SW 1271 (cell line): ENCODE results near the gene LRIG1.
A peak's percentile ranks its signal among the peaks of the same experiment; 100 is the strongest.

Source experiments
- DNase-seq, 2 experiments: peaks; one replicate each; lab custom pipeline; 2025; lab: John Stamatoyannopoulos, UW

The LRIG1 gene, protein sequence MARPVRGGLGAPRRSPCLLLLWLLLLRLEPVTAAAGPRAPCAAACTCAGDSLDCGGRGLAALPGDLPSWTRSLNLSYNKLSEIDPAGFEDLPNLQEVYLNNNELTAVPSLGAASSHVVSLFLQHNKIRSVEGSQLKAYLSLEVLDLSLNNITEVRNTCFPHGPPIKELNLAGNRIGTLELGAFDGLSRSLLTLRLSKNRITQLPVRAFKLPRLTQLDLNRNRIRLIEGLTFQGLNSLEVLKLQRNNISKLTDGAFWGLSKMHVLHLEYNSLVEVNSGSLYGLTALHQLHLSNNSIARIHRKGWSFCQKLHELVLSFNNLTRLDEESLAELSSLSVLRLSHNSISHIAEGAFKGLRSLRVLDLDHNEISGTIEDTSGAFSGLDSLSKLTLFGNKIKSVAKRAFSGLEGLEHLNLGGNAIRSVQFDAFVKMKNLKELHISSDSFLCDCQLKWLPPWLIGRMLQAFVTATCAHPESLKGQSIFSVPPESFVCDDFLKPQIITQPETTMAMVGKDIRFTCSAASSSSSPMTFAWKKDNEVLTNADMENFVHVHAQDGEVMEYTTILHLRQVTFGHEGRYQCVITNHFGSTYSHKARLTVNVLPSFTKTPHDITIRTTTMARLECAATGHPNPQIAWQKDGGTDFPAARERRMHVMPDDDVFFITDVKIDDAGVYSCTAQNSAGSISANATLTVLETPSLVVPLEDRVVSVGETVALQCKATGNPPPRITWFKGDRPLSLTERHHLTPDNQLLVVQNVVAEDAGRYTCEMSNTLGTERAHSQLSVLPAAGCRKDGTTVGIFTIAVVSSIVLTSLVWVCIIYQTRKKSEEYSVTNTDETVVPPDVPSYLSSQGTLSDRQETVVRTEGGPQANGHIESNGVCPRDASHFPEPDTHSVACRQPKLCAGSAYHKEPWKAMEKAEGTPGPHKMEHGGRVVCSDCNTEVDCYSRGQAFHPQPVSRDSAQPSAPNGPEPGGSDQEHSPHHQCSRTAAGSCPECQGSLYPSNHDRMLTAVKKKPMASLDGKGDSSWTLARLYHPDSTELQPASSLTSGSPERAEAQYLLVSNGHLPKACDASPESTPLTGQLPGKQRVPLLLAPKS

DNA sequence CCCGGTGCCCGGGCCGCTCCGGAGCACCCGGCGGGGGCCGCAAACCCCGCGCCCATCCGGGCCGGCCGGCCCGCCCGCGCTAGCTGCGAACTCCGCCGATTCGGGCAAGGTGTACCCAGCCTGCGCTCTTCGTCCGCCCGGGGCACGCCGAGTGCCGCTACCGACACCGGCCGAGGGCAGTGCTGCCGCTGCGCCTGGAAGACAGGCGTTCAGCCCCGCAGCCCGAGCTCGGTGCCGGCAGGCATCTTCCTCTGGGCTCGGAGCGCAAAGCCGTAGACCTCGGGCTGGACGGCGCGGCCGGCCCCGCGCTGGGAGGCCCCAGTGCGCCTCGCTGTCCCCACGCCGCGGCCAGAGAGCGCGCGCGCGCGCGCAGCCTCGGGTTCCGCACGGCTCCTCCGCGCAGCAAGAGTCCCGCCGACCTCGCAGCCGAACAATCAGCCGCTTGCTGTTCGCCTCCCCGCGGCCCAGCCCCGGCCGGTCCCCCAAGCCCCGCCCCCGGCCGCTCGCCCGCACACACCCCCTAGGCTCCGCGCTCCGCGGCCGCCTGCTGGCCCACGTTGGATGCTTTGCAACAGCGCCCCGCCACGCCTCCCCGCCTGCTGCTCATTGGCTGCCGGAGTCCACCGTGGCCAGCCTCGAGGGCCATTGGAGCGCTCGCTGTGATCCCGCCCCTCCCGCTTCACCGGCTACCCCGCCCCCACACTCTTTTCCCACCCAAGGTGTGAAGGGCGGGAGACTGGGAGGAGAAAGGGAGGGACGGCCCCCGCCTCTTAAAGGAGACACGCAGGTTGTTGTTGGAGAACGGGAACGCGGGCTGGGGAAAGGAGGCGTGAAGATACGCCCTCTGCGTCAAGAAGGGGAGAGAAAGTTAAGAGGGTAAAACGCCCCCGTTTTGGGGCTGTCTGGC lies at the start of gene LRIG1:
TSS of gene LRIG1 (minus strand) at position 447 of the 907 bp plus-strand sequence. CDS start 615 bp downstream, outside the sequence.
- peak; percentile 80 to 91 for DNase-seq

DNA sequence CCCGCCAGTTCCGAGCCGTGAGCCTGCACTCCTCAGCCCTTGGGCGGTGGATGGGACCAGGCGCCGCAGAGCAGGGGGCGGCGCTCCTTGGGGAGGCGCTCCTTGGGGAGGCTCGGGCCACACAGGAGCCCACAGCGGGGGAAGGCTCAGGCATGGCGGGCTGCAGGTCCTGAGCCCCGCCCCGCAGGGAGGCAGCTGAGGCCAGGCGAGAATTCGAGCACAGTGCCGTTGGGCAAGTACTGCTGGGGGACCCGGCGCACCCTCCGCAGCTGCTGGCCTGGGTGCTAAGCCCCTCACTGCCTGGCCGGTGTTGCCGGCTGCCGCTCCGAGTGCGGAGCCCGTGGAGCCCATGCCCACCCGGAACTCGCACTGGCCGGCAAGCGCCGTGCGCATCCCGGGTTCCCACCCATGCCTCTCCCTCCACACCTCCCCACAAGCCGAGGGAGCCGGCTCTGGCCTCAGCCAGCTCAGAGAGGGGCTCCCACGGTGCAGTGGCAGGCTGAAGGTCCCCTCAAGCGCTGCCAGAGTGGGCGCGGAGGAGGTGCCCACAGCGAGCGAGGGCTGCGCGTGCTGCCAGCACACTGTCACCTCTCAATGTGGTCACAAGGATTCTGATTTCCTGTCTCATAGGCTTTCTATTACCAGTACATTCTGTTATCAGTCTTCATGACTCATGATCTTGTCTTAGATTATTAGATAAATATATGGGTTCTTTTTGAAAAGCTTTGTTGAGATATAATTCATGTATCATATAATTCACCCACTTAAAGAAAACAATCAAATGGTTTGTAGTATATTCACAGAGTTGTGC lies 44.0 kb upstream of the LRIG1 start:
- DNase-seq: no peak

DNA sequence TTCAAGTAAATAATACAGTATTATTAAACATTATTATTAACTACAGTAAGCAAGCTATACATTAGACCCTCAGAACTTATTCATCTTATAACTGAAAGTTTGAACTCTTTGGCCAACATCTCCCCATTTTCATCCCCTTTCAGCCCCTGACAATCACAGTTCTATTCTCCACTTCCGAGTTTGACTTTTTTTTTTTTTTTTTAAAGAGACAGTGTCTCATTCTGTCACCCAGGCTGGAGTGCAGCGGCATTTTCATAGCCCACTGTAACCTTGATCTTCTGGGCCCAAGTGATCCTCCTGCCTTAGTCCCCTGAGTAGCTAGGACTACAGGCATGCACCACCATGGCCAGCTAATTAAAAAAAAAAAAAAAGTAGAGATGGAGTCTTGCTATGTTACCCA lies 41.3 kb upstream of the LRIG1 start:
- DNase-seq: no peak

DNA sequence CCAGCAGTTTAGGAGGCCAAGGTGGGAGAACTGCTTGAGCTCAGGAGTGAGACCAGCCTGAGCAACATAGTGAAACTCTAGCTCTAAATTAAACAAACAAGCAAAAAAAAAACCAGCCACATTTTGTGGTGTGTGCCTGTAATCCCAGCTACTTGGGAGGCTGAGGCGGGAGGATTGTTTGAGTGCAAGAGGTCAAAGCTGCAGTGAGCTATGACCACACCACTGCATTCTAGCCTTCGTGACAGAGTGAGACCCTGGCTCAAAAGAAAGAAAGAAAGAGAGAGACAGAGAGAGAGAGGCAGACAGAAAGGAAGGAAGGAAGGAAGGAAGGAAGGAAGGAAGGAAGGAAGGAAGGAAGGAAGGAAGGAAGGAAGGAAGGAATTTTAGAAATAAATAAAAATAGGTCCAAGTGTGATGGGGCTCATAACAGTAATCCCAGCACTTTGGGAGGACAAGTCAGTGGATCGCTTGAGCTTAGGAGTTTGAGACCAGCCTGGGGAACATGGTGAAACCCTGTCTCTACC lies 38.7 kb upstream of the LRIG1 start:
- DNase-seq: no peak

DNA sequence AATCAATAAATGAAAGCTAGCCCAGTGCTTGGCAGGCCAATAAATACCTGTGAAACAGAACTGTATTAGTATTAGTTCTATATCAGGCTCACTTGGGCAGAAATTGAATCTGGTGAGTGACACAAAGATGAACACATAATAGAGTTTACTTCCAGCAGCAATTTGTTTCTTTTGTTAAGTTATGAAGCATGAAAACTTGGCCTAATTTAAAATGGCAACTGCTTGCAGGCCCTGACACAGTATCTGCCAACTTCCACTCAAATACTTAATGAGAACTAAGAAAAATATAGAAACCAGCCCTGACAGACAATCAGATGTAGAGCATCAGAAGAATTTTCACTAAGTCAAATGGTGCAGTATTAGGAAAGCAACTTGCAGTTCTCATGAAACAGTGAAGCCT lies 37.6 kb upstream of the LRIG1 start:
- DNase-seq: no peak

DNA sequence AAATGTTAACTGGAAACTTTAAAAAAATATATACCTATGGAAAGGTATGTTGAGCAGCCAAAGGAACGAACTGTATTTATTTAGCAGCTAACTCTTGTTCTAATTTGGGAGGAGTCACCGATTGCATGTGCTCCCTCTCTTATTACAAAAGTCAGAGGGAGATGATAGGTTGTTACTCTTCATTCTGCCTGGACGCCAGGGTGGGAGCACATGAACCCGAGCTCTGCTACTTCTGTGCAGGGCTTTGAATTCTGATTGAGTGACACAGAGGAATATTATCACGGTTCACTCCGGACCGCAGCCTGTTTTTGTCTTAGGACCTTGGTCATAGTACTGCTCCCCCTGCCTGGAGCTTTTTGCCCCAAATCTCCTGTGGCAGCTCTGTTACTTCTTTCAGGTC lies 36.9 kb upstream of the LRIG1 start:
- DNase-seq: no peak

DNA sequence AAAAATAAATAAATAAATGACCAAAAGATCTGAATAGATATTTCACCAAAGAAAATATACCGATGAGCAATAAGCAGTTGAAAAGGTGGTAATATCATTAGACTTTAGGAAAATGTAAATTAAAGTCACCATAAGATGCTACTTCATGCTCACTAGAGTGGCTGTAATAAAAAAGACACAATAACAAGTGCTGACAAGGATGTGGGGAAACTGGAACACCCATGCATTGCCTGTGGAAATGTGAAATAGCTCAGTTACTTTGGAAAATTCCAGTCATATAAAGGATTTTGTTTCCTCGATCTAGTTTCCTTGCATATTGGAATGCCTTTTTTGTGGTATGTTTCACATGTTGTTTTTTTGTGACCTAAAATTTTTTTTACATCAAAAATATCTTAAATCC lies 36.0 kb upstream of the LRIG1 start:
- no peak for DNase-seq

DNA sequence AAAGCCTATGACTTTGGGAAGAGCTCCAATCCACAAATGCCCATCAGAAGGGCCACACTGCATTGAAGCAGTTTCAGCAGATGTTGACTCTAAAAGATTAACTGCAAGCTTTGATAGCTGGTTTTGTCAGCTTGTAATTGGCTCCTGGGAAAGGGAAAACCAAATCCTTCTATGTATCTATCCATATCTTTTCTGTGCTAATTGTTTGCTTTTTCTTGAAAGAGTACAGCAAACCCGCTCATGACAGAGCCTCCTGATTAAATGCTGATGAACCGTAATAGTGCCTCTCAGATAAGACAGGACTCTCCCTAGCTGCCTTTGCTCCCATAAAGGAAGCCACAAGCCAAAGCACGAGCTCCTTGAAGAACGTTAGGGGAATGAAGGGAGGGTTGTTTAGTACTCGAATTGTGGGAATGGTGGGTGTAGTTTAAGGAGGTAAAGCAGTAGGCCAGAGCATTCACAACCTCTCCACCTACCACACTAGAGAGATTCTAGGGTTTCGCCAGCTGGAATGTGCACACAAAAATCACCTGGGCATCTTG lies 33.6 kb upstream of the LRIG1 start:
- no peak for DNase-seq

DNA sequence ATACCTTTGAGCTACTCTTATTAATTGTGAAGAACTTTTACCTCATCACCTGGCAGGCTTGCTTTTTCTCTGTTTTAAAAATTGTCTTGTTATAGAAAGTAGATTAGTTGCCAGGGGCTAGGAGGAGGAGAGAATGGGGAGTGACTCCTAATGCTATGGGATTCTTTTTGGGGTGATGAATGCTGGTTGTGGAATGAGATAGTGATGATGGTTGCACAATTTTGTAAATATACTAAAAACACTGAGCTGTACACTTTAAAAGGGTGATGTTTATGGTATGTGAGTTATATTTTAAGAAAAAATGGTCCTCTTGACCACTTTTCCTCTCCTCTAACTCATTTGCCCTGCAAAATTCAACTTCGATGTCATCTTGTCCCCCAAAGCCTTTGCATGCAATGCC lies 31.8 kb upstream of the LRIG1 start:
- DNase-seq: no peak

DNA sequence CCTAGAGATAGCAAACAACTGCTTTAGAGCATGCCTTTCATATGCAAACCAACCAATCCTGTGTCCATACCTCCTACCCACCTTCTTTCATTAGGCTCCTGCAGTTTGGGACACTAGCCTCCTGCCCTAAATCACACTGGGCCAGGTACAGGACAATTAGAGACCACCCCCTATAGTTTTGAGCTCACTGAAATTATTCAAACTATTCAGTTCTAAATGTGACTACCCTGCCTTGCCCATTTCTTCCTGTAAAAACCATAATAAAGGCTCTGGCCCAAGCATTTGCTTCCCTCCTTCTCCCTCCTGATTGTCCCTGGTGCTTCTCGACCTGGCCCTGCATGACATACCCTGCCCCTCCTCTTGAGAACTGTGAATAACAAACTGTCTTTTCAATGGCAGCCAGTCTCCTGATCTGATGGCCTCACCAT lies 31.4 kb upstream of the LRIG1 start:
- DNase-seq: no peak

DNA sequence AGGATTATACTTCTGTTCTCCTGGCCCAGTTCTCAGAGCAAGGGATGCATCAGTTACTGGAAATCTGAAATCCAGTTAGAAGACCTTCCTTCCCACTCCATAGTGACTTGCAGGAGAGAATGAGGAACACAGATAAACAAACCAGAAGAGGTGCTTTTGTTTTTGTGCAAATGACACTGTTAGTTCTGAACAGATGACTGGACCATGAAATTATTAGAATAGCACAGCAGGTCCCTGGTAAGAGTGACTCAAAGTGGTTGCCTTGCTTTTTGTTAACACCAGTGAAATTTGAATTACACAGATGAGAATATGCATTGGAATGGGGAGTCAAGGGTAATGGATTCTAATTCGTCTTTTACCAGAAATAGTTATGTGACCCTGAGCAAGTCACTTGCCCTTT lies 30.4 kb upstream of the LRIG1 start:
- no peak for DNase-seq

DNA sequence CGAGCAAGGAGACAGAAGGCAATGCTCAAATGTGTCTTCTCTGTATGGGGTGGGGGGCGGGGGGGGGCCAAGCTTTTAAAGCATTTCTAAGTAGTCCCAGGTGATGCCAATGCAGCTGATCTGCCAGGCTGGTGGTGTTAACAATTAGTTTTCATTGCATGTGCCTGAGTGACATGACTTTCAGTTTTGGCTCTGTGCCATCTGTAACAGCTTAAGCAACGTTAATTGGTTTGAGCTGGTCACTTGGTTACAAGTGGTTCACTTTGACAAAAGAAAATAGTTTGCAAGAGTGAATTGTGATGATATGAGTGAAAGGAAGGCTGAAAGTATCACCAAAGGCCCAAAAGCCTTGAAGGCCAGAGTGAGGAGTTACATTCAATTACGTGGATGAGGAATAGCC lies 26.4 kb upstream of the LRIG1 start:
- no peak for DNase-seq

DNA sequence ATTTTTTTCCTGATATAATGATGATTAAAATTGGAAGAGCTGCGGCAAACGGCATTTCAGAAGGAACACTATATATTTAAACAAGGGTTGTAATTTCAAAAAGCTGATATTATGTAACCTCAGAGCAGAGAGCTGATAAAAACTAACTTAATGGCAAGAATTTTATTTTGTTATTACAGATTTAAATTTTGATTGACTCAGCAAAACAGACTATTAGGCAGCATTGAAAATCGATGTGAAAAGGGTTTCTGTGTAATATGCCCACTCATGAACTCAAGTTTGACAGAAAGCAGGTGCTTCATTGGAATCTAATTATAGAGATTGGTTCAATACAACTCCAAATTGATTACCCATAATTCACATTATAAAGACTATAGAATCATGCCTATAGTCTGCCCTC lies 24.9 kb upstream of the LRIG1 start:
- no peak for DNase-seq

DNA sequence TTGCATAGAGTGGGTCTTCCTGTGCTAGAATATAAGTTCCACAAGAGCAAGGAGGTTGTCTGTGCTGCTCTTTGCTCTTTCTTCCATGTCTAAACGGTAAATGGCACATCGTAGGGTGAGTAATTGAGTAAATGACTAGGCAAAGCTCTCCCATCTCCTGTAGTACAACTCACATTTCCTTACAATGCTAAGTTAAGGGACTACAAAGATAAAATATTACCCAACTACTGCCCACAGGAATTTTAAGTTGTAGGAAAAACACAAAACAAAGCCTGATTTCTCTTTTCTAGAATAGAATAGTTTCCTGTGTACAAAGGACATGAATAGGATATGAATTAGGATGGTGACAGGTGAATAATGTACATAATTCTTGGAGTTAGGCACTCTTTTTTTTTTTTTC lies 19.9 kb upstream of the LRIG1 start:
- no peak for DNase-seq

DNA sequence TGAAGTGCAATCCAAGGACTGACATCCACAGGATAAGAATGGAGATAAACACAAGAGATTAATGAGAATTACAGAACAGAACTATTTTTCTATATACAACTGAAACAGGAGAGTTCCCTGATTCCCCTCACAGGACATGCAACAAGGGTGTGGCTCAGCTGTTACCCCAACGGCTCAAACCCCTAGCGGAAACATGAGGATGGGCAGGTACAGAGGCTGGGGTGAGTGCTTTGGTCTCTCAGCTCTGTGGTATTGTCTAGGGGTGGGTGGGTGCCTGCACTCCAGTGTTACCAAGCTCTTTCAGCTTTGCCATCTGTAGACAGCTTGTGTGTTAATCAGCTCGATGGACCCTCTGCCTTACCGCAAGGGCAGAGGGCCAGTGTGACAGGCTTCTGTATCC lies 17.8 kb upstream of the LRIG1 start:
- no peak for DNase-seq

DNA sequence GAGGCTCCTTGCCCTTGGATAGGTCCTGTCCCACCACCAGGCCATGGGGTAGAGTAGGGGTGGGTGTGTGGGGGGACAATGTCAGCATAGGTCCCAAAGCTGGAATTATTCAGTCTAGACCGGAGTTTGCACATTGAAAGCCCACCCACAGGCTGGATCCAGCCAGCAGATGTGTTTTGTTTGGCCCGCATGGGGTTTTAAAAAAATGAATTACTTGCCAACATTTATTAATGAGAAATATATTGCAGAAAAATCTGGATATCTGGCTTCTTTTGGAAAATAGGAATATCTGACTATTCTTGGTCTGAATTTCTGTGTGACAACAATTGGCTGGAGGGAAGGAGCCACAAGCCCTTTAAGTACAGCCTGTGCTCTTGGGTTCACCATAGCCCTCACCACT lies 17.3 kb upstream of the LRIG1 start:
- no peak for DNase-seq

DNA sequence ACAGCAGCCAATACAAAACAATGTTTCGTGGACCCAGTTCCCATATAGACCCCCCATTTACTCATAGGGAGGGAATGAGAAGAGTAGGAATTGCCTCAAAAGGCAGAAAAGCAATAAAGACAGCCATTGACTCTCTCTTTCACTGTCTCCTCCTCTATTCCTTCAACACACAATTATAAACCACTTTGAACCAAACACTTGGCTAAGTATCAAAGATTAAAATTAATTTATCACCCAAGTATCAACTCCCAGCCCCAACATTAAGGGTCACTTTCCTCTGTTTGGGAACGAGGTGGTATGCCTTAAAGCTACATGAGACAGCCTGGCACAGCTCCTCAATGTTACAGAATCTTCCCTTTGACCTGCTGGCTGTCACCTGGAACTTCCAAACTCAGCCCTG lies 16.4 kb upstream of the LRIG1 start:
- DNase-seq: no peak

DNA sequence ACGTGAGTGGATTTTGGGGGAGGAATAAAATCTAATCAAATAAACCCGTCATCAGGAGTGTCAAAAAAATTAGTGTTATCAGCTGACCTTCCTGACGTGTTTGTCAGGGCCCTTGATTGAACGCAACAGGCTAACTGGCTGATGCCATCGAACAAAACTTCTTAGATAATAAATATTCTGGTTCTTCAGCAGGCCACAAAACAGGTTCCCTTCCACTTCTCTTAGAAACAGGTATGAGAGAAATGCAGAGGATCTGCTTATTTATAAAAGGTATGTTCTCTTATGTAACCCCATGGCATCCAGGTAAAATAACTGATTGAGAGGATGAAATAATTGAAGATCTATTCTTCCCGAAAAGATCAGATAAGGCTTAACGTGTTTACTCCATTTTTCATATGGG lies 7.6 kb upstream of the LRIG1 start:
- no peak for DNase-seq

DNA sequence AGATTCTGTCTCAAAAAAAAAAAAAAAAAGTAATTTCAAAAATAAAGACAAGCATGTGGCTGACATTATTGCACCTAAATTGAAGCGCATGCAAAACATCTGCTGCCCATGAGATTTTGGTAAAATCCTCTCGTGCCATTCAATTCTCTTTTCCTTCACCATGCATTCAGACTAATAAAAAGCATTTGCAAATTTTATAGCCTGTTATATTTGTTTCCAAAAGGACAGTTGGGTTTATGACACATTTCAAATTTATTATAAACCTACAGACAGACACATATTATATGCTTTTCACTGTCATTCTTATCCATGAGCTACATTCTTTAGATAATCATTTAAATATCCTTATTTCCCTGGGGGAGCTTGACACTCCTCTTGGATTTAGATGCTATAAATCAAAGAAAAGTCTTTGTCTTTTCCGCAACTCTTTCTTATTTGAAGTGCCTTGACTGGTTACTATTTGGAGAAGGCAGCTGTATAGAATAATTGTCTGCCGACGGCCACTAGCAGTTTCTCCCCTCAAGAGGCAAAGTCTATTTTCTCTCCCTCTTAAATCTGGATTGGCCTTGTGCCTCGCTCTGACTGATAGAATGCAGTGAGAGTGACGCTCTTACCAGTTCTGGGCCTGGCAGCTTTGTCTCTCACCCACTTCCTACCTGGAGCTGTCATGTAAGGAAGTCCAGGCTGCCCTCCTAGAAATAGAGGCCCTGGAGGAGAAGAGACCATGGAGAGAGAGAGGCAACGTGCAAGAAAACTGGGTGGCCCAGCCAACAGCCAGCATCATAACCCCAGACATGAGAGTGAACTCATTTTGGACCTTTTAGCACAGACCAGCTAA lies 6.8 kb upstream of the LRIG1 start:
- DNase-seq: no peak
